ACC112 (cell line): ENCODE results near the gene TMEM52.
"Not testable (repeated sequence)": the region's sequence is repeated elsewhere in the genome, so short reads cannot be mapped to it uniquely, and the experiment has no call there.

Experiments used
- H2AFZ ChIP-seq: fragments of 200-600 bp; sonication (generic); one replicate; pipeline ENCODE4 v1.6.0; 2017; ENCODE audit warnings: antibody characterized with exemption, low read length; ENCODE audit not compliant: unreplicated experiment
- H3K27ac ChIP-seq: fragments of 200-600 bp; sonication (generic); 2 replicates; pipeline ENCODE4 v1.5.1; 2014; ENCODE audit warnings: low read depth, mild to moderate bottlenecking, antibody characterized with exemption, low read length, moderate library complexity
- H3K27me3 ChIP-seq: fragments of 200-600 bp; sonication (generic); 2 replicates; pipeline ENCODE4 v1.6.1; 2014; ENCODE audit warnings: mild to moderate bottlenecking, antibody characterized with exemption, low read length, moderate library complexity, mixed read lengths; ENCODE audit not compliant: insufficient read depth
- H3K36me3 ChIP-seq: fragments of 200-600 bp; sonication (generic); 2 replicates; pipeline ENCODE4 v1.6.1; 2016; ENCODE audit warnings: mild to moderate bottlenecking, antibody characterized with exemption, low read length, moderate library complexity, mixed read lengths; ENCODE audit not compliant: insufficient read depth
- H3K4me1 ChIP-seq: fragments of 200-600 bp; sonication (generic); one replicate; pipeline ENCODE4 v1.6.1; 2016; ENCODE audit warnings: low read length, mixed read lengths; ENCODE audit not compliant: insufficient read depth, unreplicated experiment, control insufficient read depth
- H3K4me3 ChIP-seq: fragments of 200-600 bp; sonication (generic); 2 replicates; pipeline ENCODE4 v1.5.1; 2014; ENCODE audit warnings: mild to moderate bottlenecking, low read depth, low read length
- H3K79me2 ChIP-seq: fragments of 200-600 bp; sonication (generic); one replicate; pipeline ENCODE4 v1.6.0; 2016; ENCODE audit warnings: low read length; ENCODE audit not compliant: control insufficient read depth, unreplicated experiment, insufficient read depth

TMEM52 gene

GRCh38 chr1:1892763-1893120 is 26.3 kb downstream of the TMEM52 start:
- Histone ChIP-seq H2AFZ (no peak overlapping the region), H3K27ac (no peak overlapping the region), H3K4me3 (no peak overlapping the region), H3K36me3 (no peaks in the 10 kb centered on the region), H3K79me2 (peaks cover 31% of the 10 kb centered on the region), H3K4me1 (peaks cover 33% of the 10 kb centered on the region), H3K27me3 (no peaks in the 10 kb centered on the region)

GRCh38 chr1:1892079-1892762 is 26.9 kb downstream of the TMEM52 start:
- H2AFZ ChIP-seq, result peak overlapping the region; percentile 75

GRCh38 chr1:1891349-1892078 is 27.6 kb downstream of the TMEM52 start:
- Histone ChIP-seq H3K27me3 (no peaks in the 10 kb centered on the region), H3K4me1 (peaks cover 41% of the 10 kb centered on the region), H3K36me3 (no peaks in the 10 kb centered on the region), H3K4me3 (peak overlapping the region; percentile 98), H2AFZ (peak overlapping the region; percentile 75), H3K79me2 (peaks cover 44% of the 10 kb centered on the region), H3K27ac (peak overlapping the region; percentile 82; the same call in 1 of the 2 replicates)

More at GRCh38 chr1:1892079-1892762, 26.9 kb downstream of the TMEM52 start:
- H3K36me3 ChIP-seq, result no peaks in the 10 kb centered on the region
- peaks cover 36% of the 10 kb centered on the region for H3K79me2 ChIP-seq
- H3K4me3 ChIP-seq, result peak overlapping the region; percentile 98
- H3K27ac ChIP-seq, result no peak overlapping the region
- no peaks in the 10 kb centered on the region for H3K27me3 ChIP-seq
- H3K4me1 ChIP-seq, result peaks cover 38% of the 10 kb centered on the region

- Histone ChIP-seq H3K36me3 (no peaks in the 10 kb centered on the region), H3K4me1 (peaks cover 46% of the 10 kb centered on the region), H3K27ac (peak within 1 kb of the TSS; percentile 82), H2AFZ (peak within 1 kb of the TSS; percentile 75), H3K27me3 (no peaks in the 10 kb centered on the region), H3K4me3 (peak within 1 kb of the TSS; percentile 98), H3K79me2 (peaks cover 51% of the 10 kb centered on the region)
Measured at GRCh38 chr1:1890506-1891348, 28.4 kb downstream of the TMEM52 start, which contains the start of gene GNB1. GNB1 (minus strand) TSS chr1:1891087; CDS start chr1:1825453, 65,634 bp downstream.

GRCh38 chr1:1889847-1890505 is 29.1 kb downstream of the TMEM52 start:
- H3K4me3 ChIP-seq, result peak overlapping the region; percentile 98
- no peaks in the 10 kb centered on the region for H3K27me3 ChIP-seq
- peak overlapping the region; percentile 51 for H2AFZ ChIP-seq
- peaks cover 46% of the 10 kb centered on the region for H3K4me1 ChIP-seq
- peaks cover 58% of the 10 kb centered on the region for H3K79me2 ChIP-seq
- peak overlapping the region; percentile 82 for H3K27ac ChIP-seq
- no peaks in the 10 kb centered on the region for H3K36me3 ChIP-seq

GRCh38 chr1:1889090-1889750 is 29.9 kb downstream of the TMEM52 start:
- H3K4me3 ChIP-seq, result peak overlapping the region; percentile 98
- peaks cover 39% of the 10 kb centered on the region for H3K4me1 ChIP-seq
- no peaks in the 10 kb centered on the region for H3K27me3 ChIP-seq
- H3K27ac ChIP-seq, result peak overlapping the region; percentile 82
- no peak overlapping the region for H2AFZ ChIP-seq
- no peaks in the 10 kb centered on the region for H3K36me3 ChIP-seq
- peaks cover 66% of the 10 kb centered on the region for H3K79me2 ChIP-seq

- Histone ChIP-seq H3K79me2 (peaks cover 98% of the 10 kb centered on the region), H3K4me1 (peaks cover 32% of the 10 kb centered on the region)
- not testable (repeated sequence) for H3K27me3 ChIP-seq, H3K36me3 ChIP-seq, H3K4me3 ChIP-seq, H2AFZ ChIP-seq, H3K27ac ChIP-seq
Measured at GRCh38 chr1:1883890-1884289, 35.2 kb downstream of the TMEM52 start.

GRCh38 chr1:1883092-1883873 is 35.8 kb downstream of the TMEM52 start:
- H3K36me3 ChIP-seq, result 0 out of 2 replicates have a peak, but pooled peaks cover 5% of the 10 kb centered on the region
- H3K79me2 ChIP-seq, result peaks cover 98% of the 10 kb centered on the region
- no peak overlapping the region for H3K4me3 ChIP-seq
- H2AFZ ChIP-seq, result no peak overlapping the region
- peak overlapping the region; percentile 42 for H3K27ac ChIP-seq
- no peaks in the 10 kb centered on the region for H3K27me3 ChIP-seq
- H3K4me1 ChIP-seq, result peaks cover 26% of the 10 kb centered on the region

- Histone ChIP-seq H2AFZ (no peak overlapping the region), H3K4me1 (peaks cover 18% of the 10 kb centered on the region), H3K36me3 (0 out of 2 replicates have a peak, but pooled peaks cover 5% of the 10 kb centered on the region), H3K27me3 (no peaks in the 10 kb centered on the region), H3K4me3 (no peak overlapping the region), H3K27ac (no peak overlapping the region), H3K79me2 (peaks cover 96% of the 10 kb centered on the region)
Measured at GRCh38 chr1:1881727-1882126, 37.4 kb downstream of the TMEM52 start.
